Stomach (tissue), 9 donors: Measurements from ENCODE around the gene RCOR1. TPM values are rescaled to one million over a fixed set of nuclear protein-coding genes. Genes with fewer than 3 reads are reported as not detected.

ENCODE experiments used
- DNase-seq, 2 donors: peaks; one replicate each; pipeline versions ENCODE4 v3.0.0 to v3.0.0-alpha.2; 2013 to 2019
- H3K27ac ChIP-seq, 5 donors: fragments of 200-600 bp in 4 of 5; sonication (generic) in 4 of 5; one replicate each; pipeline ENCODE4 v1.5.1; 2013 to 2019; ENCODE audit warnings: mild to moderate bottlenecking in 1 of 5, moderate library complexity in 1 of 5
- H3K27me3 ChIP-seq, 3 donors: fragments of 200-600 bp; sonication (generic); one replicate each; pipeline ENCODE4 v1.5.1; 2017 to 2019; ENCODE audit warnings: mixed run types in 1 of 3
- H3K36me3 ChIP-seq, 4 donors: fragments of 200-600 bp; sonication (generic); 1 replicate in 3 of 4; 2 replicates in 1 of 4; pipeline ENCODE4 v1.5.1; 2016 to 2019
- H3K4me1 ChIP-seq, 4 donors: fragments of 200-600 bp; sonication (generic); one replicate each; pipeline ENCODE4 v1.5.1; 2016 to 2019
- H3K4me3 ChIP-seq, 4 donors: fragments of 200-600 bp; sonication (generic) in 3 of 4; one replicate each; pipeline ENCODE4 v1.5.1; 2016 to 2019; ENCODE audit warnings: mild to moderate bottlenecking in 1 of 4
- H3K9me3 ChIP-seq, 4 donors: fragments of 200-600 bp; sonication (generic); one replicate each; pipeline ENCODE4 v1.5.1; 2016 to 2019
- CTCF ChIP-seq, 7 experiments: fragments of 450-650 bp in 4 of 7; fragments of 200-600 bp in 3 of 7; sonication (generic) in 3 of 7; IDR thresholded peaks; one replicate each; pipeline ENCODE4 v1.5.1; 2016 to 2019; ENCODE audit warnings: antibody characterized with exemption in 7 of 7, control low read depth in 2 of 7, mild to moderate bottlenecking in 1 of 7
- EP300 ChIP-seq: sonication (generic); formaldehyde crosslinking; IDR thresholded peaks from one replicate; pipeline ENCODE4 v1.6.1; 2017; ENCODE audit warnings: antibody characterized with exemption
- POLR2A ChIP-seq, 4 donors: fragments of 450-650 bp; IDR thresholded peaks; one replicate each; pipeline ENCODE4 v1.6.1; 2016; ENCODE audit warnings: antibody characterized with exemption in 4 of 4, control low read depth in 2 of 4, mild to moderate bottlenecking in 1 of 4, moderate library complexity in 1 of 4
- POLR2AphosphoS5 ChIP-seq, 3 donors: sonication (generic); formaldehyde crosslinking; IDR thresholded peaks; one replicate each; pipeline ENCODE4 v1.6.1; 2016; ENCODE audit warnings: antibody characterized with exemption in 3 of 3
- WGBS, 5 donors: extraction: QIAGEN DNeasy Blood & Tissue Kit in 3 of 5; methylation state at CpG; one replicate each; pipeline versions ENCODE4 v1.1.5 to v1.1.7; 2013 to 2018; 5-methylcytosine and 5-hydroxymethylcytosine counted together
- intact Hi-C: fragments of 100-400 bp; cut with DNase I; formaldehyde crosslinking; loops from one replicate; pipeline ENCODE4 v1.15.1; 2023; ENCODE audit warnings: low total_unique reads
- polyA plus RNA-seq, 3 donors: library from polyadenylated mRNA; stranded (reverse); fragments of 200-250 nt; gene quantifications; one replicate each; pipeline ENCODE4 v1.2.3, GENCODE V29; 2013
- total RNA-seq, 5 donors: library from RNA; depleted of rRNA; stranded (reverse); fragments of >200 nt; gene quantifications; one replicate each; pipeline versions ENCODE4 v1.1.0 to v1.2.3, GENCODE V29; 2014 to 2016
- donor health status: healthy with polysubstance abuse.
- donor health status: Bipolar disorder and iron deficiency.
- donor health status: healthy.

Gene RCOR1
- total and polyA plus RNA-seq, 8 donors, result 4.9 to 60.7 (median 8.3) TPM

GRCh38 chr14:102750376-102750775 lies 157.9 kb downstream of the RCOR1 start:
- TF ChIP-seq POLR2A (IDR thresholded peaks at IDR 0.05) (no peak), EP300 (no peak), POLR2AphosphoS5 (IDR thresholded peaks at IDR 0.05) (no peak), CTCF (IDR thresholded peaks at IDR 0.05) (no peak)
- H3K27ac ChIP-seq, result no peak overlapping the region
- H3K4me1 ChIP-seq, result no peaks in the 10 kb centered on the region
- 93 to 98% (median 97%) methylated on average over 10 to 14 of the region's 14 CpGs for WGBS, 5 donors
- intact Hi-C loops, result no loop called here
- H3K9me3 ChIP-seq, result no peaks in the 10 kb centered on the region
- H3K27me3 ChIP-seq, result no peaks in the 10 kb centered on the region
- no peak overlapping the region for H3K4me3 ChIP-seq
- DNase-seq, result no peak
- H3K36me3 ChIP-seq, result peaks cover 0 to 25% (median 13%) of the 10 kb centered on the region in 4 donors

- H3K36me3 ChIP-seq, result peaks cover 0 to 18% (median 11%) of the 10 kb centered on the region in 4 donors
- H3K9me3 ChIP-seq, result no peaks in the 10 kb centered on the region
- TF ChIP-seq EP300 (no peak), CTCF (IDR thresholded peaks at IDR 0.05) (no peak), POLR2A (IDR thresholded peaks at IDR 0.05) (no peak), POLR2AphosphoS5 (IDR thresholded peaks at IDR 0.05) (no peak)
- no peaks in the 10 kb centered on the region for H3K27me3 ChIP-seq
- intact Hi-C loops, result no loop called here
- H3K4me1 ChIP-seq, result no peaks in the 10 kb centered on the region
- WGBS, 5 donors, result 85 to 96% (median 91%) methylated on average over 12 to 16 of the region's 16 CpGs
- no peak overlapping the region for H3K27ac ChIP-seq
- no peak overlapping the region for H3K4me3 ChIP-seq
- DNase-seq, result no peak
Measured at GRCh38 chr14:102751088-102751487, 158.6 kb downstream of the RCOR1 start.

GRCh38 chr14:102752239-102752847 lies 159.9 kb downstream of the RCOR1 start:
- Histone ChIP-seq H3K4me3 (no peak overlapping the region), H3K9me3 (no peaks in the 10 kb centered on the region), H3K27me3 (no peaks in the 10 kb centered on the region), H3K4me1 (no peaks in the 10 kb centered on the region), H3K36me3 (peaks cover 0 to 6% (median 5%) of the 10 kb centered on the region in 4 donors), H3K27ac (no peak overlapping the region)
- WGBS, 5 donors, result 86 to 94% (median 90%) methylated on average over 13 to 14 of the region's 14 CpGs
- no peak for DNase-seq
- intact Hi-C loops, result no loop called here
- TF ChIP-seq EP300, result no peak
- no peak for TF ChIP-seq CTCF (IDR thresholded peaks at IDR 0.05)

GRCh38 chr14:102754370-102755262 lies 162.2 kb downstream of the RCOR1 start:
- TF ChIP-seq POLR2AphosphoS5 (IDR thresholded peaks at IDR 0.05) (no peak), POLR2A (IDR thresholded peaks at IDR 0.05) (no peak), EP300 (no peak)
- no peaks in the 10 kb centered on the region for H3K4me1 ChIP-seq
- intact Hi-C loops, result no loop called here
- no peaks in the 10 kb centered on the region for H3K36me3 ChIP-seq
- H3K4me3 ChIP-seq, result no peak overlapping the region
- no peaks in the 10 kb centered on the region for H3K9me3 ChIP-seq
- WGBS, 5 donors, result 85 to 90% (median 89%) methylated on average over 17 of the region's 17 CpGs
- DNase-seq, result no peak
- no peaks in the 10 kb centered on the region for H3K27me3 ChIP-seq
- H3K27ac ChIP-seq, result no peak overlapping the region
